Hepatocyte (in vitro differentiated cells): ENCODE data around the gene ASXL1.

Source experiments
- CTCF ChIP-seq: fragments of 200-600 bp; sonication (generic); IDR thresholded peaks from 2 replicates; pipeline ENCODE4 v1.5.1; 2016; ENCODE audit warnings: antibody characterized with exemption, mild to moderate bottlenecking; ENCODE audit not compliant: poor library complexity
- EZH2 ChIP-seq: fragments of 200-600 bp; sonication (generic); IDR thresholded peaks from 2 replicates; pipeline ENCODE4 v1.6.1; 2016; ENCODE audit warnings: antibody characterized with exemption, mild to moderate bottlenecking, borderline replicate concordance
- EZH2phosphoT487 ChIP-seq: fragments of 200-600 bp; sonication (generic); IDR thresholded peaks from one replicate; pipeline ENCODE4 v1.6.1; 2018; ENCODE audit warnings: antibody characterized with exemption, mild to moderate bottlenecking, low read depth, moderate library complexity; ENCODE audit not compliant: unreplicated experiment, severe bottlenecking

GRCh38 chr20:32473231-32474008, 115.3 kb downstream of the ASXL1 start:
- TF ChIP-seq CTCF (no peak), EZH2 (no peak), EZH2phosphoT487 (no peak)
